ENCODE data around the gene LRRC32. TPM values are rescaled to one million over a fixed set of nuclear protein-coding genes. Genes with fewer than 3 reads are reported as not detected.

LRRC32 gene
- total RNA-seq, 1 experiment from 2014 or later, result 0.46 TPM

- no peak for TF ChIP-seq CTCF (conservative IDR thresholded peaks at IDR 0.05)
- Mint-ChIP-seq H3K4me1 (peaks cover 3 to 10% of the 10 kb centered on the region in 2 experiments; a peak in 3 of 4 replicates), H3K27ac (no peak overlapping the region), H3K36me3 (ENCODE audit: insufficient read depth in 1 of 3, low read depth in 3 of 3) (no peaks in the 10 kb centered on the region; a peak in 1 of 7 replicates), H3K4me3 (no peak overlapping the region), H3K27me3 (ENCODE audit: low read depth) (peaks cover 31% of the 10 kb centered on the region), H3K9me3 (no peaks in the 10 kb centered on the region)
- Histone ChIP-seq H3K79me1 (ENCODE audit: insufficient read depth, low read depth, low read length, poor library complexity, severe bottlenecking) (no peaks in the 10 kb centered on the region), H3K23me2 (ENCODE audit: insufficient read length, low read depth, low read length, poor library complexity, severe bottlenecking) (no peaks in the 10 kb centered on the region), H3K27me3 (ENCODE audit: insufficient read depth, low read length) (peaks cover 2% of the 10 kb centered on the region; the same call in 1 of the 2 replicates), H3K79me2 (ENCODE audit: insufficient read depth, low read length) (no peaks in the 10 kb centered on the region), H4K8ac (replicated peaks; ENCODE audit: insufficient read length, low read depth, low read length) (no peak overlapping the region), H3K9ac (ENCODE audit: extremely low read depth, insufficient read length, low read length) (no peak overlapping the region), H4K5ac (ENCODE audit: insufficient read length, low read depth, low read length) (no peak overlapping the region), H3K14ac (ENCODE audit: insufficient read depth, low read length) (no peak overlapping the region), H3T11ph (ENCODE audit: low read length) (no peak overlapping the region), H3K4me1 (ENCODE audit: insufficient read depth, low read length) (no peaks in the 10 kb centered on the region), H2BK15ac (ENCODE audit: low read depth, low read length) (no peak overlapping the region), H2BK12ac (ENCODE audit: insufficient read length, low read depth, low read length) (no peak overlapping the region), H3K4ac (ENCODE audit: low read depth, low read length) (no peak overlapping the region), H2BK120ac (ENCODE audit: low read depth, low read length, poor library complexity, severe bottlenecking) (no peak overlapping the region), H4K91ac (ENCODE audit: insufficient read length, low read depth, low read length) (no peak overlapping the region), H2AK5ac (ENCODE audit: insufficient read length, low read length) (no peak overlapping the region), H3K18ac (ENCODE audit: insufficient read length, low read depth, low read length) (no peak overlapping the region), H3K9me3 (ENCODE audit: control insufficient read depth, low read depth, low read length) (no peaks in the 10 kb centered on the region), H3K56ac (ENCODE audit: insufficient read length, low read depth, low read length) (no peak overlapping the region), H4K20me1 (ENCODE audit: control insufficient read depth, insufficient read depth, insufficient read length) (no peaks in the 10 kb centered on the region), H2AFZ (ENCODE audit: low read length) (no peak overlapping the region), H2BK20ac (ENCODE audit: low read depth, low read length, poor library complexity, severe bottlenecking) (no peak overlapping the region), H2BK5ac (ENCODE audit: insufficient read length, low read length) (no peak overlapping the region), H3K23ac (ENCODE audit: insufficient read length, low read depth, low read length) (no peak overlapping the region), H3K27ac (ENCODE audit: insufficient read length, low read depth, low read length) (no peak overlapping the region), H3K4me2 (ENCODE audit: insufficient read depth, insufficient read length, low read length) (no peak overlapping the region)
- no peak for DNase-seq
- WGBS (ENCODE audit: extremely low coverage, insufficient read length, low lambda C conversion rate), result no CpG with 5 or more reads among the region's 5 CpGs
These were observed 2.9 kb upstream of the LRRC32 start for GRCh38 chr11:76673176-76674142.

Data from H9 (cell line).